Smooth muscle cell (in vitro differentiated cells): ENCODE data around the gene HOGA1. TPM values are rescaled to one million over a fixed set of nuclear protein-coding genes. Genes with fewer than 3 reads are reported as not detected.

ENCODE experiments used
- DNase-seq: peaks from one replicate; lab custom pipeline; 2025; ENCODE audit not compliant: unreplicated experiment; lab: John Stamatoyannopoulos, UW
- H2AFZ ChIP-seq: fragments of 200-600 bp; sonication (generic); 2 replicates; pipeline ENCODE4 v1.6.0; 2016; ENCODE audit warnings: antibody characterized with exemption, low read depth, mild to moderate bottlenecking
- H3F3A ChIP-seq: fragments of 200-600 bp; sonication (generic); 2 replicates; pipeline ENCODE4 v1.6.0; 2017; ENCODE audit warnings: antibody characterized with exemption, low read depth
- H3K27ac ChIP-seq: fragments of 200-600 bp; sonication (generic); 2 replicates; pipeline ENCODE4 v1.5.1; 2016; ENCODE audit warnings: low read depth, mild to moderate bottlenecking
- H3K27me3 ChIP-seq: fragments of 200-600 bp; sonication (generic); 2 replicates; pipeline ENCODE4 v1.6.1; 2016; ENCODE audit warnings: low read depth, mild to moderate bottlenecking
- H3K36me3 ChIP-seq: fragments of 200-600 bp; sonication (generic); 2 replicates; pipeline ENCODE4 v1.5.1; 2016; ENCODE audit warnings: low read depth
- H3K4me1 ChIP-seq: fragments of 200-600 bp; sonication (generic); 2 replicates; pipeline ENCODE4 v1.5.1; 2016; ENCODE audit warnings: low read depth
- H3K4me2 ChIP-seq: fragments of 200-600 bp; sonication (generic); 2 replicates; pipeline ENCODE4 v1.6.0; 2016; ENCODE audit warnings: mild to moderate bottlenecking
- H3K4me3 ChIP-seq: fragments of 200-600 bp; sonication (generic); 2 replicates; pipeline ENCODE4 v1.5.1; 2016; ENCODE audit warnings: mild to moderate bottlenecking
- H3K79me2 ChIP-seq: fragments of 200-600 bp; sonication (generic); 2 replicates; pipeline ENCODE4 v1.6.0; 2016; ENCODE audit warnings: low read depth, mild to moderate bottlenecking
- H3K9ac ChIP-seq: fragments of 200-600 bp; sonication (generic); 2 replicates; pipeline ENCODE4 v1.6.0; 2016; ENCODE audit warnings: low read depth
- H3K9me3 ChIP-seq: fragments of 200-600 bp; sonication (generic); replicated peaks from 2 replicates; pipeline ENCODE4 v1.5.1; 2016; ENCODE audit warnings: low read depth
- H4K20me1 ChIP-seq: fragments of 200-600 bp; sonication (generic); 2 replicates; pipeline ENCODE4 v1.6.0; 2016; ENCODE audit warnings: low read depth
- CTCF ChIP-seq: fragments of 200-600 bp; sonication (generic); IDR thresholded peaks from 2 replicates; pipeline ENCODE4 v1.5.1; 2017; ENCODE audit warnings: borderline replicate concordance, mild to moderate bottlenecking, antibody characterized with exemption; ENCODE audit not compliant: insufficient read depth, poor library complexity, severe bottlenecking
- WGBS: methylation state at CpG from one replicate; pipeline ENCODE4 v1.1.7; 2016; ENCODE audit warnings: low lambda C conversion rate; 5-methylcytosine and 5-hydroxymethylcytosine counted together
- polyA plus RNA-seq: library from polyadenylated mRNA; unstranded; fragments of >200 nt; fragmentation: Nextera tagmentation; extraction: Ambion mirVana; gene quantifications from 2 replicates; pipeline ENCODE4 v1.2.1, GENCODE V29; 2016
- total RNA-seq: library from RNA; depleted of rRNA; stranded (reverse); fragments of >200 nt; gene quantifications from 2 replicates; pipeline ENCODE4 v1.2.3, GENCODE V29; 2014

HOGA1 gene
- total and polyA plus RNA-seq, 2 experiments from 2014 or later: 0.10 TPM; not detected in 1

GRCh38 chr10:97563337-97563736, 20.9 kb upstream of the HOGA1 start:
- Histone ChIP-seq H3K4me1 (no peaks in the 10 kb centered on the region), H3K9ac (no peak overlapping the region), H4K20me1 (peaks cover 23% of the 10 kb centered on the region), H3K36me3 (no peaks in the 10 kb centered on the region), H3K4me2 (no peak overlapping the region), H3K27ac (no peak overlapping the region), H3K9me3 (no peaks in the 10 kb centered on the region), H3K27me3 (no peaks in the 10 kb centered on the region), H3F3A (no peaks in the 10 kb centered on the region), H2AFZ (no peak overlapping the region), H3K4me3 (no peak overlapping the region), H3K79me2 (peaks cover 38% of the 10 kb centered on the region)
- 98% methylated on average over 4 of the region's 4 CpGs for WGBS
- TF ChIP-seq CTCF: no peak
- DNase-seq: no peak

- no peak for TF ChIP-seq CTCF
- Histone ChIP-seq H3K9me3 (no peaks in the 10 kb centered on the region), H3K27me3 (no peaks in the 10 kb centered on the region), H2AFZ (no peak overlapping the region), H3K36me3 (no peaks in the 10 kb centered on the region), H3K4me2 (no peak overlapping the region), H3K79me2 (peaks cover 31% of the 10 kb centered on the region), H4K20me1 (peaks cover 23% of the 10 kb centered on the region), H3K27ac (no peak overlapping the region), H3K4me3 (no peak overlapping the region), H3K4me1 (no peaks in the 10 kb centered on the region), H3F3A (no peaks in the 10 kb centered on the region), H3K9ac (no peak overlapping the region)
- WGBS: 88% methylated on average over 4 of the region's 4 CpGs
- no peak for DNase-seq
Observed at GRCh38 chr10:97564776-97565175, 19.4 kb upstream of the HOGA1 start.

- DNase-seq: no peak
- no peak overlapping the region for H3K9ac ChIP-seq
- H3K27me3 ChIP-seq: no peaks in the 10 kb centered on the region
- no peak overlapping the region for H3K4me3 ChIP-seq
- H3K27ac ChIP-seq: no peak overlapping the region
- H3K36me3 ChIP-seq: no peaks in the 10 kb centered on the region
- no peak overlapping the region for H3K4me2 ChIP-seq
- peaks cover 28% of the 10 kb centered on the region for H3K79me2 ChIP-seq
- no peak for TF ChIP-seq CTCF
- WGBS: 93% methylated on average over 2 of the region's 2 CpGs
- H4K20me1 ChIP-seq: peaks cover 23% of the 10 kb centered on the region
- H2AFZ ChIP-seq: no peak overlapping the region
- H3K4me1 ChIP-seq: no peaks in the 10 kb centered on the region
- H3K9me3 ChIP-seq: no peaks in the 10 kb centered on the region
- peaks cover 4% of the 10 kb centered on the region for H3F3A ChIP-seq
Observed at GRCh38 chr10:97566336-97566996, 17.7 kb upstream of the HOGA1 start.

- Histone ChIP-seq H3K4me3 (no peak overlapping the region), H3K27me3 (no peaks in the 10 kb centered on the region), H3K9me3 (no peaks in the 10 kb centered on the region), H3F3A (peaks cover 5% of the 10 kb centered on the region), H2AFZ (no peak overlapping the region), H3K27ac (no peak overlapping the region), H3K36me3 (no peaks in the 10 kb centered on the region), H3K4me2 (no peak overlapping the region), H4K20me1 (peaks cover 23% of the 10 kb centered on the region), H3K79me2 (peaks cover 18% of the 10 kb centered on the region), H3K9ac (no peak overlapping the region), H3K4me1 (peaks cover 6% of the 10 kb centered on the region)
- TF ChIP-seq CTCF: no peak
- no peak for DNase-seq
- 97% methylated on average over 15 of the region's 15 CpGs for WGBS
Observed at GRCh38 chr10:97567891-97568290, 16.3 kb upstream of the HOGA1 start.
